Adrenal gland (tissue), 12 donors: ENCODE data around the gene ACOX1. TPM values are rescaled to one million over a fixed set of nuclear protein-coding genes. Genes with fewer than 3 reads are reported as not detected.

Experiments used
- DNase-seq, 7 donors: peaks; one replicate each; pipeline ENCODE4 v3.0.0-alpha.2; 2019 to 2020
- H3K27ac ChIP-seq, 5 donors: fragments of 200-600 bp; sonication (generic) in 4 of 5; 1 replicate in 3 of 5; 2 replicates in 2 of 5; pipeline versions ENCODE4 v1.5.1 to v1.8.0; 2016 to 2020; ENCODE audit warnings: mild to moderate bottlenecking in 1 of 5
- H3K27me3 ChIP-seq: fragments of 200-600 bp; 2 replicates; pipeline ENCODE4 v1.8.0; 2021
- H3K36me3 ChIP-seq, 2 donors: fragments of 200-600 bp; replicated peaks in 1 of 2; 1 replicate in 1 of 2; 2 replicates in 1 of 2; pipeline versions ENCODE4 v1.5.1 to v1.8.0; 2018 to 2022
- H3K4me1 ChIP-seq, 2 donors: fragments of 200-600 bp; replicated peaks in 1 of 2; 1 replicate in 1 of 2; 2 replicates in 1 of 2; pipeline versions ENCODE4 v1.5.1 to v1.8.0; 2018 to 2021
- H3K4me3 ChIP-seq, 4 donors: fragments of 200-600 bp; sonication (generic) in 3 of 4; one replicate each; pipeline ENCODE4 v1.5.1; 2016 to 2018
- H3K9me3 ChIP-seq, 3 donors: fragments of 200-600 bp; sonication (generic) in 1 of 3; replicated peaks in 1 of 3; 1 replicate in 2 of 3; 2 replicates in 1 of 3; pipeline versions ENCODE4 v1.5.1 to v1.8.0; 2016 to 2021
- CTCF ChIP-seq, 6 experiments: fragments of 450-650 bp in 4 of 6; fragments of 200-600 bp in 2 of 6; sonication (generic) in 1 of 6; IDR thresholded peaks; 1 replicate in 5 of 6; 2 replicates in 1 of 6; pipeline versions ENCODE4 v1.5.1 to v1.8.0; 2016 to 2021; ENCODE audit warnings: antibody characterized with exemption in 6 of 6, mild to moderate bottlenecking in 2 of 6, moderate library complexity in 1 of 6
- POLR2A ChIP-seq, 2 donors: fragments of 450-650 bp; IDR thresholded peaks; one replicate each; pipeline ENCODE4 v1.6.1; 2017; ENCODE audit warnings: antibody characterized with exemption in 2 of 2, mild to moderate bottlenecking in 2 of 2, moderate library complexity in 1 of 2
- WGBS, 4 donors: extraction: QIAGEN DNeasy Blood & Tissue Kit in 2 of 4; methylation state at CpG; one replicate each; pipeline versions ENCODE4 v1.1.5 to v1.1.7; 2013 to 2017; 5-methylcytosine and 5-hydroxymethylcytosine counted together
- intact Hi-C, 2 donors: fragments of 100-400 bp; cut with DNase I; formaldehyde crosslinking; loops; one replicate each; pipeline versions ENCODE4 v1.14.1 to v1.15.0; 2022 to 2023
- polyA plus RNA-seq, 3 donors: library from polyadenylated mRNA; stranded (reverse); fragments of 200-250 nt in 2 of 3; fragments of 350-450 nt in 1 of 3; fragmentation: Illumina TruSeq in 1 of 3; extraction: RNeasy Lipid Tissue Mini Kit (QIAGEN cat#74804) in 1 of 3; gene quantifications; one replicate each; pipeline ENCODE4 v1.2.3, GENCODE V29; 2013 to 2014
- total RNA-seq, 9 donors: library from RNA; depleted of rRNA in 4 of 9; stranded (reverse); fragments of >200 nt in 4 of 9; fragments of 120-200 nt in 1 of 9; fragmentation: NEBNext Ultra II Directional in 1 of 9; extraction: Animal tissue kit (Norgen Biotek cat#: 25700) in 1 of 9; gene quantifications; one replicate each; pipeline versions ENCODE4 v1.1.0 to v1.2.4, GENCODE V29; 2013 to 2023
- donor health status: healthy with polysubstance abuse.
- donor health status: Bipolar disorder and iron deficiency.
- donor health status: DM: yes; HTN: yes; CAD: no.
- donor health status: DM: no; HTN: no; CAD: no.
- donor health status: DM: no; HTN: no; CAD: no.
- donor health status: DM: yes; HTN: yes; CAD: no.

Gene ACOX1
- total and polyA plus RNA-seq, 12 donors, result 28.9 to 109 (median 69.1) TPM

GRCh38 chr17:75937652-75938051 lies 41.3 kb downstream of the ACOX1 start:
- no peaks in the 10 kb centered on the region for H3K9me3 ChIP-seq
- H3K4me3 ChIP-seq, result no peak overlapping the region
- intact Hi-C loops, result no loop called here
- H3K36me3 ChIP-seq, result no peaks in the 10 kb centered on the region
- TF ChIP-seq POLR2A (IDR thresholded peaks at IDR 0.05) (no peak), CTCF (IDR thresholded peaks at IDR 0.05) (no peak)
- no peak overlapping the region for H3K27ac ChIP-seq
- H3K27me3 ChIP-seq, result no peaks in the 10 kb centered on the region
- no peak for DNase-seq
- H3K4me1 ChIP-seq, result peaks cover 0 to 14% of the 10 kb centered on the region in 2 donors
- 84 to 93% (median 88%) methylated on average over 13 of the region's 13 CpGs for WGBS, 4 donors

GRCh38 chr17:75933808-75934207 lies 45.2 kb downstream of the ACOX1 start:
- intact Hi-C loops, result no loop called here
- TF ChIP-seq POLR2A (IDR thresholded peaks at IDR 0.05) (no peak), CTCF (IDR thresholded peaks at IDR 0.05) (no peak)
- H3K27ac ChIP-seq, result no peak overlapping the region
- H3K4me3 ChIP-seq, result no peak overlapping the region
- no peaks in the 10 kb centered on the region for H3K4me1 ChIP-seq
- H3K9me3 ChIP-seq, result no peaks in the 10 kb centered on the region
- no peak for DNase-seq
- H3K36me3 ChIP-seq, result no peaks in the 10 kb centered on the region
- WGBS, 4 donors, result 73 to 88% (median 86%) methylated on average over 4 of the region's 4 CpGs
- no peaks in the 10 kb centered on the region for H3K27me3 ChIP-seq

GRCh38 chr17:75932852-75933251 lies 46.1 kb downstream of the ACOX1 start:
- Histone ChIP-seq H3K27me3 (no peaks in the 10 kb centered on the region), H3K27ac (no peak overlapping the region), H3K4me3 (no peak overlapping the region), H3K36me3 (no peaks in the 10 kb centered on the region), H3K4me1 (no peaks in the 10 kb centered on the region), H3K9me3 (no peaks in the 10 kb centered on the region)
- 89 to 94% (median 91%) methylated on average over 5 of the region's 5 CpGs for WGBS, 4 donors
- TF ChIP-seq POLR2A (IDR thresholded peaks at IDR 0.05) (no peak), CTCF (IDR thresholded peaks at IDR 0.05) (no peak)
- intact Hi-C loops, result no loop called here
- no peak for DNase-seq

GRCh38 chr17:75931062-75931461 lies 47.9 kb downstream of the ACOX1 start:
- no peak overlapping the region for H3K27ac ChIP-seq
- TF ChIP-seq POLR2A (IDR thresholded peaks at IDR 0.05) (no peak), CTCF (IDR thresholded peaks at IDR 0.05) (no peak)
- H3K4me3 ChIP-seq, result no peak overlapping the region
- 85 to 94% (median 90%) methylated on average over 4 of the region's 4 CpGs for WGBS, 4 donors
- H3K9me3 ChIP-seq, result no peaks in the 10 kb centered on the region
- no peaks in the 10 kb centered on the region for H3K36me3 ChIP-seq
- no peaks in the 10 kb centered on the region for H3K27me3 ChIP-seq
- intact Hi-C loops, result no loop called here
- H3K4me1 ChIP-seq, result no peaks in the 10 kb centered on the region
- DNase-seq, result no peak
